ENCODE data around the gene GLCE. TPM values are rescaled to one million over a fixed set of nuclear protein-coding genes. Genes with fewer than 3 reads are reported as not detected.

The GLCE gene
- total and polyA plus RNA-seq, 10 of the 15 experiments (the other 5 are each of a cell fraction or from before 2014, with no cell fraction given) = 2.1 to 11.9 (median 2.9) TPM

- ChIA-PET CTCF (no interaction called here), POLR2A (no interaction called here), RAD21 (ENCODE audit: unreplicated experiment) (no interaction called here), SMC1A (ENCODE audit: uncharacterized antibody, unreplicated experiment) (interaction anchor here (0.6 kb wide), 1 partner anchor 52 kb away, joined by 4 read pairs; no protein-coding TSS in a partner anchor)
- Histone ChIP-seq H2AFZ (ENCODE audit: control insufficient read depth, low read depth, low read length) (no peak overlapping the region), H3K9ac (ENCODE audit: control insufficient read depth, insufficient read depth, low read length) (no peak overlapping the region), H3K4me3 (no peak overlapping the region), H4K20me1 (ENCODE audit: control insufficient read depth, insufficient read depth) (no peaks in the 10 kb centered on the region), H3K36me3 (ENCODE audit: control insufficient read depth in 2 of 2, insufficient read depth in 2 of 2, low read length in 1 of 2) (no peaks in the 10 kb centered on the region), H3K79me2 (ENCODE audit: control insufficient read depth, insufficient read depth, low read length) (no peaks in the 10 kb centered on the region), H3K9me3 (replicated peaks; ENCODE audit: control insufficient read depth, insufficient read depth, low read length) (no peaks in the 10 kb centered on the region), H3K4me1 (ENCODE audit: control insufficient read depth, insufficient read depth, low read length) (0 out of 2 replicates have a peak, but pooled peaks cover 4% of the 10 kb centered on the region), H3K27ac (ENCODE audit: control insufficient read depth, insufficient read depth) (no peak overlapping the region), H3K27me3 (replicated peaks in 1 of 2; ENCODE audit: control insufficient read depth in 2 of 2, insufficient read depth in 2 of 2, low read length in 1 of 2) (peaks cover 0 to 5% of the 10 kb centered on the region in 2 experiments; a peak in 2 of 4 replicates), H3K4me2 (ENCODE audit: control insufficient read depth, insufficient read depth) (no peak overlapping the region)
- no TSS peak for BruUV-seq (replicated peaks)
- 91% methylated on average over 6 of the region's 6 CpGs for WGBS (ENCODE audit: insufficient coverage, insufficient replicate concordance, low lambda C conversion rate, missing lambda C conversion rate)
- FAIRE-seq (no peak), DNase-seq (ENCODE audit: low read depth, low spot score) (no peak), ATAC-seq (no peak)
- intact Hi-C loops (cut with micrococcal nuclease; ENCODE audit: unreplicated experiment) = no loop called here
- TF ChIP-seq RELA (IDR thresholded peaks at IDR 0.05; ENCODE audit: borderline replicate concordance, partially characterized antibody) (no peak), MEF2B (IDR thresholded peaks at IDR 0.05; ENCODE audit: partially characterized antibody, poor library complexity, severe bottlenecking) (no peak), JUND (IDR thresholded peaks at IDR 0.05; ENCODE audit: low read depth, low read length) (no peak), BMI1 (IDR thresholded peaks at IDR 0.05; ENCODE audit: borderline replicate concordance) (no peak), PBX3 (IDR thresholded peaks at IDR 0.05; ENCODE audit: insufficient replicate concordance, low read depth, low read length) (no peak), TAF1 (IDR thresholded peaks at IDR 0.05; ENCODE audit: borderline replicate concordance, low read depth, low read length) (no peak), JUNB (IDR thresholded peaks at IDR 0.05) (no peak), PAX5 (IDR thresholded peaks at IDR 0.05; ENCODE audit: borderline replicate concordance, low read depth, low read length) (no peak), POLR2AphosphoS5 (IDR thresholded peaks at IDR 0.05; ENCODE audit: low read length) (no peak), ZSCAN29 (IDR thresholded peaks at IDR 0.05) (no peak), CHD4 (IDR thresholded peaks at IDR 0.05) (no peak), RBBP5 (conservative IDR thresholded peaks at IDR 0.05) (no peak), RFX5 (IDR thresholded peaks at IDR 0.05; ENCODE audit: low read depth, low read length) (no peak), KDM1A (IDR thresholded peaks at IDR 0.05; ENCODE audit: borderline replicate concordance) (no peak)
- in situ Hi-C loops (cut with MboI) = no loop called here
These were observed 1.6 kb upstream of the GLCE start for GRCh38 chr15:69158843-69159240.

Measured in GM12878 (cell line).